A673 (cell line): ENCODE measurements around the gene LARGE1. TPM values are rescaled to one million over a fixed set of nuclear protein-coding genes. Genes with fewer than 3 reads are reported as not detected.

ENCODE experiments used
- BruUV-seq: library from RNA; stranded (reverse); fragments of 400-500 nt; replicated peaks from 2 replicates; lab custom pipeline; 2021; lab: Mats Ljungman, UMichigan
- CTCF ChIA-PET: fragments of 300-600 bp; sonication (Branson Sonifier 250); formaldehyde crosslinking; loops from one replicate; lab custom pipeline; 2022; ENCODE audit warnings: antibody characterized with exemption; lab: Charles Lee
- POLR2A ChIA-PET: fragments of 300-600 bp; sonication (Branson Sonifier 250); formaldehyde crosslinking; loops from one replicate; lab custom pipeline; 2022; ENCODE audit warnings: antibody characterized with exemption; ENCODE audit not compliant: low non-redundant PET; lab: Charles Lee
- DNase-seq: peaks from one replicate; pipeline ENCODE4 v3.0.0-alpha.2; 2015; ENCODE audit warnings: low spot score
- H3K27ac ChIP-seq: fragments of 200-600 bp; sonication (generic); 2 replicates; pipeline ENCODE4 v1.5.1; 2016; ENCODE audit warnings: mixed run types, low read depth, mild to moderate bottlenecking, mixed read lengths, antibody characterized with exemption, low read length; ENCODE audit not compliant: poor library complexity, severe bottlenecking
- H3K27me3 ChIP-seq: fragments of 200-600 bp; sonication (generic); replicated peaks from 2 replicates; pipeline ENCODE4 v1.6.1; 2017; ENCODE audit warnings: mixed run types, low read depth, mild to moderate bottlenecking, mixed read lengths, antibody characterized with exemption, low read length; ENCODE audit not compliant: insufficient read depth, poor library complexity
- H3K36me3 ChIP-seq: fragments of 200-600 bp; sonication (generic); 2 replicates; pipeline ENCODE4 v1.6.1; 2016; ENCODE audit warnings: mixed run types, mild to moderate bottlenecking, mixed read lengths, antibody characterized with exemption, low read length; ENCODE audit not compliant: insufficient read depth, poor library complexity, severe bottlenecking
- H3K4me1 ChIP-seq: fragments of 200-600 bp; sonication (generic); 2 replicates; pipeline ENCODE4 v1.6.1; 2017; ENCODE audit warnings: mixed run types, mild to moderate bottlenecking, mixed read lengths, antibody characterized with exemption, low read length; ENCODE audit not compliant: insufficient read depth, poor library complexity, severe bottlenecking
- H3K4me3 ChIP-seq: fragments of 200-600 bp; sonication (generic); 2 replicates; pipeline ENCODE4 v1.5.1; 2016; ENCODE audit warnings: low read depth, mixed run types, mild to moderate bottlenecking, mixed read lengths, low read length; ENCODE audit not compliant: poor library complexity, severe bottlenecking
- H3K9me3 ChIP-seq: fragments of 200-600 bp; sonication (generic); 2 replicates; pipeline ENCODE4 v1.6.1; 2016; ENCODE audit warnings: mixed run types, low read depth, mild to moderate bottlenecking, mixed read lengths, antibody characterized with exemption, low read length; ENCODE audit not compliant: poor library complexity, severe bottlenecking
- CTCF ChIP-seq: fragments of 300-800, 200-600 bp; sonication (generic); conservative IDR thresholded peaks from 2 replicates; pipeline ENCODE4 v1.5.1; 2017; ENCODE audit warnings: low read depth, mild to moderate bottlenecking, antibody characterized with exemption, low read length, moderate library complexity, mixed read lengths
- EZH2 ChIP-seq: fragments of 200-600 bp; sonication (generic); IDR thresholded peaks from 2 replicates; pipeline ENCODE4 v1.6.1; 2017; ENCODE audit warnings: borderline replicate concordance, low read depth, mild to moderate bottlenecking, mixed read lengths, antibody characterized with exemption, low read length; ENCODE audit not compliant: poor library complexity, severe bottlenecking
- intact Hi-C: fragments of 100-400 bp; cut with micrococcal nuclease; formaldehyde crosslinking; loops from one replicate; pipeline ENCODE4 v1.10.0; 2022; ENCODE audit not compliant: unreplicated experiment
- microRNA-seq: library from miRNA; unstranded; fragments of <30 nt; microRNA quantifications from one replicate; pipeline ENCODE4 v1.2.0, GENCODE V29; 2021
- total RNA-seq: library from RNA; stranded (reverse); gene quantifications from 2 replicates; pipeline ENCODE4 v1.2.3, GENCODE V29; 2021

LARGE1 gene
- total RNA-seq, 1 experiment from 2014 or later, result not detected

- TF ChIP-seq EZH2 (no peak), CTCF (no peak)
- H3K27me3 ChIP-seq, result peaks cover 16% of the 10 kb centered on the region
- H3K27ac ChIP-seq, result no peak overlapping the region
- CTCF ChIA-PET, result no interaction called here
- no TSS peak for BruUV-seq
- H3K4me1 ChIP-seq, result no peaks in the 10 kb centered on the region
- intact Hi-C loops, result no loop called here
- H3K36me3 ChIP-seq, result no peaks in the 10 kb centered on the region
- peaks cover 20% of the 10 kb centered on the region for H3K9me3 ChIP-seq
- DNase-seq, result no peak
- POLR2A ChIA-PET, result no interaction called here
- H3K4me3 ChIP-seq, result no peak overlapping the region
Measured at GRCh38 chr22:33224841-33225240, 695.4 kb downstream of the LARGE1 start.

Small RNAs within 50 kb of the gene (microRNA-seq; reads per million reads assigned to microRNA genes)
- not detected for gene MIR4764
